Measurements from ENCODE around the gene IRF2BP2.

The IRF2BP2 gene

GRCh38 chr1:234611847-234612351, 1.9 kb upstream of the IRF2BP2 start:
- DNase-seq, result peak; percentile 43 to 50

- peak; percentile 88 for DNase-seq
Observed at GRCh38 chr1:234611225-234611846, 1.4 kb upstream of the IRF2BP2 start.

- DNase-seq, result peak; percentile 94
Observed at GRCh38 chr1:234610666-234611224, 767 bp upstream of the IRF2BP2 start.

GRCh38 chr1:234609691-234610042, 311 bp downstream of the IRF2BP2 start:
- no peak for DNase-seq

DNA sequence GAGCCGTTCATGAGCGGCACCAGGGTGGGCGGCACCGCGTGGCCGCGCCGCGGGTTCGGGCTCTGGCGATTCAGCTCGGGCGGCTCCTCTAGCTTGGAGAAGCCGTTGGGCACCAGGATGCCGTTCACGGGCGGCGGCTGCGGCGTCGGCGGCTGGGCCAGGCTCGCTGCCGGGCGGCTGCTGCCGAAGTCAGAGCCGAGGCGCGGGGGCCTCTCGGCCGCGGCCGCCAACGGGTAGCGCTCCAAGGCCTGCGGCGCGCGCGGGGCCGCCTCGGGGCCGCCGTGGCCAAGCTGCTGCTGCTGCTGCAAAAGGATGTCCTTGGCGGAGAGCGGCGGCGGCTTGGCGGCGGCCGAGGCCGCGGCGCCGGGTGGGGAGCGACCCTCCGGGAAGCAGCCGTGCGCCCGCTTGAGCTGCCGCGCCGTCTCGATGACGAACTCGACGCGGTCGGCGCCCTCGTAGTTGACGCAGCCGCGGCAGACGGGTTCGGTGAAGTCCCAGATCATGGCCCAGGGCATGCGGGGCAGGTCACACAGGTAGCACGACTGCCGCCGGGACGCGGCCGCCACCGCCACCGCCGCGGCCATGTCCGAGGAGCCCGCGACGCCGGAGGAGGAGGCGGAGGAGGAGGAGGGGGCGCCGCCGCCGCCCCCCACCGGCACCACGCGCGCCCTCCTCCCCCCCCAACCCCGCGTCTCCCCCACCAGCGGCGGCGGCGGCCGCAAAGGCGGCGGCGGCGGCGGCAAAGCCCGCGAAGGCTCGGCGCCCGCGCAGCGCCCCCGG, 877 bp downstream of the IRF2BP2 start:
- peak; percentile 14 to 26 for DNase-seq

DNA sequence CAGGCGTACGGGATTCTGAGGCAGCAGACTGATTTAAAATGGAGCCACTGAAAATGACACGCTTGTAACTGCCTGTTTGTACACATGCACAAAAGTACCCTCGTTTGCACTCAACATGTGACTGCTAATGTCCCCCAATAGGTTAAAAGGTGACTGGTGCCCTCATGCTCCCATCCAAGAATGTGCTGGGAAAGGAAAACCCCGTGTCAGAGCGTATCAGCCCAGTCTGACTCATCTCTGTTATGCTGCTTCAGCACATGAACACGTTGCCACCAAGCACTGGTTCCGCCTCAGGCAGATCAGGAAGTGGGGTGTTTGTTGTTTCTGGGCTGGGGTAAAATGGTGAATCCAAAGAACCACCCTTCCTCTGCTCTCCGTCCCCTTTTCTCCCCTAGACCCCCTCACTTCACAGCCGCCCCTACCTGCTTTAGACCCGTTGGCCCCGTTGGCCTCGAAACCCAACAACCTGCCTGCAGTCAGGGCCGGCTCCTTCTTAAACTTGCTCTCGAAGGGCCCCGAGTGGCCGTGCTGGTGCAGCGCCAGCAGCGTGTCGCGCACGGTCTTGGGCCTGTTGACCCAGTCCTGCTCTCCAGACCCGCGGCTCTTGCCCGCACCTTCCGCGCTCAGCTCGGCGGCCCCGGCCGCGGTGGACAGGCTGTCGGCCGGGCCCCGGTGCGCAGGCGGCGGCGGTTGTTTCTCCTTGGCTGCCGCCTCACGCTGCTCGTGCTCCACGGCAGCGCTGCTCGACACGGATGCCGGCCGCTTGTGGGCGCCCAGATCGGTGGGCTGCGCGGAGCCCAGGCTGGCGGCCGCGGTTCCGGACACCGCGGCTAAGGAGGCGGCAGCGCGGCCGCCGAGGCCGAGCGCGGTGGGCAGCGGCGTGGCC, 1.7 kb downstream of the IRF2BP2 start:
- DNase-seq, result peak; percentile 75 to 89

GRCh38 chr1:234607109-234608024, 2.6 kb downstream of the IRF2BP2 start:
- DNase-seq, result peak; percentile 14 to 27

GRCh38 chr1:234606784-234607108, 3.2 kb downstream of the IRF2BP2 start:
- no peak for DNase-seq

GRCh38 chr1:234605983-234606783, 3.8 kb downstream of the IRF2BP2 start:
- peak; percentile 58 to 71 for DNase-seq

DNA sequence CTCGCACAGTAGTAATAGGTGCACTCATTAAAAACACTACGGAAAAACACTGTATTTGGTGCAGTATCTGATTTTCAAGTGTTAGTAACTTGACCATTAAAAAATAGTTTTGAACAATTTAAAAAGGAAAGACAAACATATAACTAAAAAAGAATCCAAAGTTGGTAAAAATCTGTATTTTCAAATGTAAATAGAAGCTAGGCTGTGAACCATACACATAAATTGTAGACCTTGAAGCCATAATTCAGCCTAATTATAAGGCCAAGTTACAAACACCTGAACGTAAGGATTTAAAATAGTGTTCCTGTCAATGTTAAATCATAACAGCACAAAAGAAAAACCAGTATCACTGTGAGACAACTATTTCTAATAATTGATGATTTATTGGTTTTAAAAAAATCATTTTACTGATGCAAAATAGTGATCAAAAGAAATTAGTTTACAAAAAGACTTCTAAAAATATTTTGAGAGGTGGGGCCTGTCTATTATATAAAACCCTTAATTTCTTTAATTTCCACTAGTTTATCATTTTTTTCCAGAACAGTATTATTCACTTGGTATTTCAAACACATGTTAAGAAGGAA, 4.5 kb downstream of the IRF2BP2 start:
- no peak for DNase-seq

DNA sequence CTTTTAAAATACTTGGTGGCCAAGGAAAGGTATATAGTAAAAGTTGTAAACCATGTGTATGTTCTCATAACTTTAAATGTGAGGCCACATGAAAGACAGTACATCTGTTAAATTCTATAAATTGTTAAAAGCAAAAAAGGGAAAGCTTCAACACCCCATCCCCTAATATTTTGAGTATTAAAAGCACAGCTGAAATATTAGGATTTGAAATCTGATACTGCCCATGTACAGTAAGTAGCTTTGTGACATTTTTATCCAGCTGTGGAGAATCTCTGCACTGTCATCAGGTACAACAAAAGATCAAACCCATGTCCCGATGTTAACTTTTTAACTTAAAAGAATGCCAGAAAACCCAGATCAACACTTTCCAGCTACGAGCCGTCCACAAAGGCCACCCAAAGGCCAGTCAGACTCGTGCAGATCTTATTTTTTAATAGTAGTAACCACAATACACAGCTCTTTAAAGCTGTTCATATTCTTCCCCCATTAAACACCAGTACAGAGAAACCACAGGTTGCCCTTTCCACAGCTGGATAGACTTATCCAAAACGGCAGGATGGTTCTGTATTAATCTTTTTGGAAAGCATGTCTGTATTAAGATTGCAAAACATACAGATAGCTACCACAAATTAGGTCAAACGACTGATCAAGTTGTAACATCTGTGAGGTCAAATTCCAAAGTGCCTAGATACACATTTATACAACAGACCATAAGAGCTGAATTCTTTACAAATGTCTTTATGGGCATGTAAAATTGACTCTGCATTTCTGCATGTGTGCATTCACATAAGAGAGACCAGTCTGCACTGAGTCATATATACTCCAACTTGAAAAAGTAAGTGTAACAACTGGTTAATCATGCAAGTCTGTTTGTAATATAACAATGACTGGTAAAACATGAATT, 5.2 kb downstream of the IRF2BP2 start:
- DNase-seq, result peak in 1 of 2 experiments; percentile 16

DNA sequence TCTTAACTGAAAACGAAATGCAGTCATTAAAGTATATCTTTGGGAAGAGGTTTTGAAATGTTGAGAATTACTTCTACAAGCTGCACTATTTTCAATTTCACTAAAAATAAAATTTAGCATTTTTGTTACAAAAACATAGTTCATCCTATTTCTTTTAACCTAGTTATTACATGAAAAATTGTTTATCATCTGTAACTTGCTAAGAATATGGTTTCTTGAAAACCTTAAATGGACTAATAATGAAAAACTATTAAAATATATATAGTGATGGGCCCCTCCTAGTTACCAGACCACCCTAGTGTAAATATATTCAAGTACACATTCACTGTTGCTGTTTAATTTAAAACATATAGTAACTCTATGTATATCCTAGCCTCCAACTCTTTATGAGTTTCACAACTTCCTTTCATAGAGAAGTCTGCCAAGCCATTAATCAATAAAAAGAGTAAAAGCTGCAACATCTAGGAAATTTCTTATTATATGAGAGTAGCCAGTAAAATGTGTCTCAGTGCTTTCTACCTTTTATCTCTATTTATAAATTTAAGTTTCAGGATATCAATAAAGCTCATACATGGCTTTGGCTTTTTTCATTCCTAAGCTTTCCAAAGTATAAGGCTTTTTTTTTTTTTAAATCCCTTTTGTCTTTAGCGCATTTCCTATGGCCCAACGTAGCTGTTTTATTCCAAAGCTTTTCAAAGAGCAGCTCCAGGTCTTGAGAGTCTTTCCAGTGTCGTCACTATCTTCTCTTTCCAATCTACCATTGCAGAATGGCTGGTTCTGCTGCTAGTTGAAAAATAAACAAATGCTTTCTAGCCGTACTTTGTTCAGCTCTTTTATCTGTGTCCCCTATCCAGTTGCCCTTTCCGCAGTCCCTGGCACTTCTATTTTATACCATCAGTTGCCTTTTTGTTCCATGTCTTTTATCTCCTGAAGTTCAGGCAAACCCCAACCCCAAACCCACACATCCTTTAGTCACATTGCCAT, 6.5 kb downstream of the IRF2BP2 start:
- DNase-seq, result peak; percentile 17 to 29

GRCh38 chr1:234602334-234603220, 7.4 kb downstream of the IRF2BP2 start:
- peak; percentile 86 to 91 for DNase-seq

DNA sequence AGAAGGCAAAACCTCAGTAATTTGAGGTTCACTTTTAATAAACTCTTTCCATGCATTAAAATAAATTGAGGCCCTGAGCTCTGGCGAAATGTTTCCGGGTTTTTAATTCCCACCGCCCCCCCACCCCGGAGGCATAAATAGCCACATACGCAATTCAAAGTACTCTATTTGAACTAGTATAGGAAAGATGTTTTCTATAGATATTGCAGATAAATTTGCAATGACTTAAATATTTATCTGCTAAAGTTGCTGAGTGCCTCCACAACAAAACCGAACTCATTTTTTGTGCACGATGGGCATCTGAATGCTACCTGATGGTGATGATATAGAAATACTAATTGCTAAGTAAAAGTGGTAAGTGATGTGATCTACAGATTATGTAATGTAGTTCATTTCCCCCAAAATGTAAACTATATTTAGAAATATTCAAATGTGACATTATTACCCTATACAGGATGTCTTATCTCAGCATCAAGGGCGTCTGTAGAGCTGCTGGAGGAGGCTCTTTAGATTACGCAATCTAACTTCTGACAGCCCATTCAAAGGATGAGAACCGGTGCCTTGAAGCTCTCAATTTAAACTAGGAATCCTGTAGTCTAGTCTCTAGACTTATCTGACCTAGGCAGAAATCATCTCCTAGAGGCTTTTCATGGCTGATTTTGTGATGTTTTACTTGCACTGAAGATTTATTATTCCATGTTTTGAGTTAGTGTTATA, 8.5 kb downstream of the IRF2BP2 start:
- peak; percentile 77 for DNase-seq

- no peak for DNase-seq
Observed at GRCh38 chr1:234600418-234601281, 9.3 kb downstream of the IRF2BP2 start.

Measured in AML-193 (cell line).